ENCODE measurements around the gene DYNLL1. TPM values are rescaled to one million over a fixed set of nuclear protein-coding genes. Genes with fewer than 3 reads are reported as not detected.

DYNLL1 gene
- total RNA-seq, 1 experiment from 2014 or later: 243 TPM

DNA sequence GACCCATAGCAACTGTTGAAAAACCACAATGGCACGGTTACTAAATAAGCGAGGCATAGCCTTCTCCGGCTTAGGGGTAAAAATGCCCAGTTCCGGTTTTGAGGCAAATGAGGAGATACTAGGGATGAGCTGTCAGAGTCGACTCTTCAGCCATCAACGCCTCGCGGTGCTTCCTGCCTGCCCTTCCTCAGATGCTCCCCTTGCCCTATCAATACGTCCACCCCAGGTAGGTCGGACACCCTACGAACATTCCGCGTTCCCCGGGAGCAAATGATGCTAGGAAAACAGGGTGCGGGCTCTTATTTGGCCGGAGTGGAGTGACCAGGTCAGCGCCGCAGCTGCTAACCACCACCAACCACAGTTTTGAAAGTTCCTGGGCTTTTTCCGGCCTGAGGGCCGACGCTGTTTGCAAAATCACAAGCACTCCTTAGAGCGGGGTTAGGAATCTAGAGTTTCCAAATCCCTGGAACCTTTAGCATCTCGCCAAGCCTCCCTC is 27.5 kb upstream of the DYNLL1 start:
- Histone ChIP-seq H2AFZ (ENCODE audit: low read depth, low read length, poor library complexity, severe bottlenecking) (no peak overlapping the region), H3K4me3 (replicated peaks in 1 of 2; ENCODE audit: low read depth in 1 of 2, low read length in 2 of 2) (peak overlapping the region; percentile 80 to 89), H3K36me3 (ENCODE audit: control insufficient read depth in 1 of 2, insufficient read depth in 2 of 2, low read length in 2 of 2) (peaks cover 31% of the 10 kb centered on the region in 2 experiments), H3K4me2 (ENCODE audit: low read length) (peak overlapping the region; percentile 91), H3K9me2 (ENCODE audit: insufficient read depth) (no peaks in the 10 kb centered on the region), H3K9me3 (ENCODE audit: control insufficient read depth in 1 of 2, insufficient read depth in 1 of 2, low read depth in 1 of 2, low read length in 2 of 2) (no peaks in the 10 kb centered on the region), H3K4me1 (ENCODE audit: control insufficient read depth in 1 of 2, insufficient read depth in 2 of 2, low read length in 2 of 2) (peaks cover 21 to 48% of the 10 kb centered on the region in 2 experiments), H3K9ac (ENCODE audit: low read length) (peak overlapping the region; percentile 95), H4K20me1 (ENCODE audit: insufficient read depth) (peaks cover 29% of the 10 kb centered on the region; the same call in 1 of the 2 replicates), H3K79me2 (ENCODE audit: insufficient read depth, low read length) (peaks cover 81% of the 10 kb centered on the region), H3K27me3 (ENCODE audit: insufficient read depth, low read length) (no peaks in the 10 kb centered on the region), H3K27ac (ENCODE audit: low read depth, low read length) (peak overlapping the region; percentile 97)
- intact Hi-C loops (cut with micrococcal nuclease): loop anchor here (5.0 kb wide), 1 partner anchor 131 kb away; no protein-coding TSS in a partner anchor
- POLR2A ChIA-PET: interaction anchor here (0.7 to 2.5 kb wide), 5 partner anchors 9 to 267 kb away, joined by 3 to 12 read pairs (median 4); partner anchors contain the start of genes DYNLL1 and RPLP0
- CTCF ChIA-PET: interaction anchor here (0.9 to 3.2 kb wide), 2 partner anchors 11 to 133 kb away, joined by 3 to 25 read pairs; no protein-coding TSS in a partner anchor
- no peak for ATAC-seq
- RAD21 ChIA-PET (ENCODE audit: low non-redundant PET in 1 of 2, low total read pairs in 2 of 2, uncharacterized antibody in 2 of 2, unreplicated experiment in 2 of 2): no interaction called here
- DNase-seq (ENCODE audit: low read depth, low spot score): no peak
- TF ChIP-seq, protein P1, sequence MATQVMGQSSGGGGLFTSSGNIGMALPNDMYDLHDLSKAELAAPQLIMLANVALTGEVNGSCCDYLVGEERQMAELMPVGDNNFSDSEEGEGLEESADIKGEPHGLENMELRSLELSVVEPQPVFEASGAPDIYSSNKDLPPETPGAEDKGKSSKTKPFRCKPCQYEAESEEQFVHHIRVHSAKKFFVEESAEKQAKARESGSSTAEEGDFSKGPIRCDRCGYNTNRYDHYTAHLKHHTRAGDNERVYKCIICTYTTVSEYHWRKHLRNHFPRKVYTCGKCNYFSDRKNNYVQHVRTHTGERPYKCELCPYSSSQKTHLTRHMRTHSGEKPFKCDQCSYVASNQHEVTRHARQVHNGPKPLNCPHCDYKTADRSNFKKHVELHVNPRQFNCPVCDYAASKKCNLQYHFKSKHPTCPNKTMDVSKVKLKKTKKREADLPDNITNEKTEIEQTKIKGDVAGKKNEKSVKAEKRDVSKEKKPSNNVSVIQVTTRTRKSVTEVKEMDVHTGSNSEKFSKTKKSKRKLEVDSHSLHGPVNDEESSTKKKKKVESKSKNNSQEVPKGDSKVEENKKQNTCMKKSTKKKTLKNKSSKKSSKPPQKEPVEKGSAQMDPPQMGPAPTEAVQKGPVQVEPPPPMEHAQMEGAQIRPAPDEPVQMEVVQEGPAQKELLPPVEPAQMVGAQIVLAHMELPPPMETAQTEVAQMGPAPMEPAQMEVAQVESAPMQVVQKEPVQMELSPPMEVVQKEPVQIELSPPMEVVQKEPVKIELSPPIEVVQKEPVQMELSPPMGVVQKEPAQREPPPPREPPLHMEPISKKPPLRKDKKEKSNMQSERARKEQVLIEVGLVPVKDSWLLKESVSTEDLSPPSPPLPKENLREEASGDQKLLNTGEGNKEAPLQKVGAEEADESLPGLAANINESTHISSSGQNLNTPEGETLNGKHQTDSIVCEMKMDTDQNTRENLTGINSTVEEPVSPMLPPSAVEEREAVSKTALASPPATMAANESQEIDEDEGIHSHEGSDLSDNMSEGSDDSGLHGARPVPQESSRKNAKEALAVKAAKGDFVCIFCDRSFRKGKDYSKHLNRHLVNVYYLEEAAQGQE (IDR thresholded peaks at IDR 0.05; ENCODE audit: low read depth): no peak
- BruUV-seq (replicated peaks): TSS peak; percentile 42

DNA sequence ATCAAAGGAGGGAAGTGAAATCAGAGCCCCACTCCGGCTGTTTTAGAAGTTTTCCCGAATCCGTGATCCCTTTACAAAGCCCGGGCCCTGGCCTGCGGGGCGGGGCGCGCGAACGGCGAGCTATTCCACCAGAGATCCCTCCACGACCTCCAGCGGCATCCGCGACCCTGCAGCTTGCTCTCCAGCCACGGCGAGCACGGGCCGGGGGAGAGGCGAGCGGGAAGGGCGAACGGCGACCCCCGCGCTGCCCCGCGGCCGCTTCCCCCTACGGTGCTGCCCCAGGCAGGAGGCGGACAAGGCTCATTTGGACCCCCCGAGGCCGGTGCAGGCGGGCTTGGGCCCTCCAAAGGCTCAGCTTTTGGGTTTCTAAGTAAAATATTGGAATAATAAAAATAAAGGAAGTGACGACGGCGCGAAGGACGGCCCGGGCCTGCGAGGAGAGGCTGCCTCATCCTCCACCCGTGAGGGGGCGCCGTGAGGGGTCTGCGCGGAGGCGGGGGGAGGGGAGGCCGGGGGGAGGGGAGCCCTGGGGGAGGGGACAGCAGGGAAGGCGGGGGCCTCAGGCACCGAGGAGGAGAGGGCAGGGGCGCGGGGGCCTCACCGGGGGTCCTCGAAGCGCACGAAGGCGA is 27.0 kb upstream of the DYNLL1 start:
- Histone ChIP-seq H3K4me2 (ENCODE audit: low read length) (peak overlapping the region; percentile 91), H3K9me2 (ENCODE audit: insufficient read depth) (no peaks in the 10 kb centered on the region), H3K9ac (ENCODE audit: low read length) (peak overlapping the region; percentile 95), H3K79me2 (ENCODE audit: insufficient read depth, low read length) (peaks cover 75% of the 10 kb centered on the region), H3K27ac (ENCODE audit: low read depth, low read length) (peak overlapping the region; percentile 97), H3K4me1 (ENCODE audit: control insufficient read depth in 1 of 2, insufficient read depth in 2 of 2, low read length in 2 of 2) (peaks cover 26 to 54% of the 10 kb centered on the region in 2 experiments), H3K27me3 (ENCODE audit: insufficient read depth, low read length) (no peaks in the 10 kb centered on the region), H3K9me3 (ENCODE audit: control insufficient read depth in 1 of 2, insufficient read depth in 1 of 2, low read depth in 1 of 2, low read length in 2 of 2) (no peaks in the 10 kb centered on the region), H4K20me1 (ENCODE audit: insufficient read depth) (peaks cover 29% of the 10 kb centered on the region; the same call in 1 of the 2 replicates), H3K4me3 (replicated peaks in 1 of 2; ENCODE audit: low read depth in 1 of 2, low read length in 2 of 2) (peak overlapping the region; percentile 80 to 89), H3K36me3 (ENCODE audit: control insufficient read depth in 1 of 2, insufficient read depth in 2 of 2, low read length in 2 of 2) (peaks cover 25 to 26% of the 10 kb centered on the region in 2 experiments), H2AFZ (ENCODE audit: low read depth, low read length, poor library complexity, severe bottlenecking) (no peak overlapping the region)
- ChIA-PET POLR2A (interaction anchor here (0.7 to 2.5 kb wide), 6 partner anchors 9 to 268 kb away, joined by 3 to 12 read pairs (median 4); partner anchors contain the start of genes DYNLL1 and RPLP0), RAD21 (ENCODE audit: low non-redundant PET in 1 of 2, low total read pairs in 2 of 2, uncharacterized antibody in 2 of 2, unreplicated experiment in 2 of 2) (no interaction called here), CTCF (interaction anchor here (0.9 to 3.2 kb wide), 2 partner anchors 12 to 133 kb away, joined by 3 to 25 read pairs; no protein-coding TSS in a partner anchor)
- DNase-seq (ENCODE audit: low read depth, low spot score) (no peak), ATAC-seq (peak; percentile 24)
- BruUV-seq (replicated peaks): no TSS peak
- intact Hi-C loops (cut with micrococcal nuclease): loop anchor here (5.0 kb wide), 1 partner anchor 132 kb away; no protein-coding TSS in a partner anchor
- no peak for TF ChIP-seq EZH2 (IDR thresholded peaks at IDR 0.05)
- TF ChIP-seq, protein P2, sequence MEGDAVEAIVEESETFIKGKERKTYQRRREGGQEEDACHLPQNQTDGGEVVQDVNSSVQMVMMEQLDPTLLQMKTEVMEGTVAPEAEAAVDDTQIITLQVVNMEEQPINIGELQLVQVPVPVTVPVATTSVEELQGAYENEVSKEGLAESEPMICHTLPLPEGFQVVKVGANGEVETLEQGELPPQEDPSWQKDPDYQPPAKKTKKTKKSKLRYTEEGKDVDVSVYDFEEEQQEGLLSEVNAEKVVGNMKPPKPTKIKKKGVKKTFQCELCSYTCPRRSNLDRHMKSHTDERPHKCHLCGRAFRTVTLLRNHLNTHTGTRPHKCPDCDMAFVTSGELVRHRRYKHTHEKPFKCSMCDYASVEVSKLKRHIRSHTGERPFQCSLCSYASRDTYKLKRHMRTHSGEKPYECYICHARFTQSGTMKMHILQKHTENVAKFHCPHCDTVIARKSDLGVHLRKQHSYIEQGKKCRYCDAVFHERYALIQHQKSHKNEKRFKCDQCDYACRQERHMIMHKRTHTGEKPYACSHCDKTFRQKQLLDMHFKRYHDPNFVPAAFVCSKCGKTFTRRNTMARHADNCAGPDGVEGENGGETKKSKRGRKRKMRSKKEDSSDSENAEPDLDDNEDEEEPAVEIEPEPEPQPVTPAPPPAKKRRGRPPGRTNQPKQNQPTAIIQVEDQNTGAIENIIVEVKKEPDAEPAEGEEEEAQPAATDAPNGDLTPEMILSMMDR (IDR thresholded peaks at IDR 0.05 in 2 of 3, conservative IDR thresholded peaks at IDR 0.05 in 1 of 3; ENCODE audit: borderline replicate concordance in 1 of 3, insufficient read depth in 1 of 3, low read depth in 2 of 3, low read length in 2 of 3): no peak
- TF ChIP-seq ELF1 (IDR thresholded peaks at IDR 0.05; ENCODE audit: borderline replicate concordance, low read depth): no peak
- no peak for TF ChIP-seq POLR2AphosphoS5 (IDR thresholded peaks at IDR 0.05; ENCODE audit: low read depth, low read length)
- no peak for TF ChIP-seq SIN3A (IDR thresholded peaks at IDR 0.05; ENCODE audit: low read depth)
- TF ChIP-seq EGR1 (IDR thresholded peaks at IDR 0.05; ENCODE audit: low read depth): no peak
- TF ChIP-seq, protein P3, sequence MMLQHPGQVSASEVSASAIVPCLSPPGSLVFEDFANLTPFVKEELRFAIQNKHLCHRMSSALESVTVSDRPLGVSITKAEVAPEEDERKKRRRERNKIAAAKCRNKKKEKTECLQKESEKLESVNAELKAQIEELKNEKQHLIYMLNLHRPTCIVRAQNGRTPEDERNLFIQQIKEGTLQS (IDR thresholded peaks at IDR 0.05): no peak
- TF ChIP-seq CBX3 (IDR thresholded peaks at IDR 0.05; ENCODE audit: low read depth): no peak
- TF ChIP-seq YY1 (IDR thresholded peaks at IDR 0.05; ENCODE audit: extremely low read depth, insufficient replicate concordance, low read depth, low read length): no peak
- no peak for TF ChIP-seq POLR2A (IDR thresholded peaks at IDR 0.05; ENCODE audit: borderline replicate concordance, extremely low read depth, insufficient read depth, insufficient read length)
- no peak for TF ChIP-seq CEBPB (IDR thresholded peaks at IDR 0.05; ENCODE audit: low read depth)
- TF ChIP-seq RAD21 (IDR thresholded peaks at IDR 0.05; ENCODE audit: low read depth): no peak
